ENCODE results near the gene MMP24OS. TPM values are rescaled to one million over a fixed set of nuclear protein-coding genes. Genes with fewer than 3 reads are reported as not detected.

The MMP24OS gene
- total RNA-seq, 1 donor from 2014 or later: 47.9 TPM

DNA sequence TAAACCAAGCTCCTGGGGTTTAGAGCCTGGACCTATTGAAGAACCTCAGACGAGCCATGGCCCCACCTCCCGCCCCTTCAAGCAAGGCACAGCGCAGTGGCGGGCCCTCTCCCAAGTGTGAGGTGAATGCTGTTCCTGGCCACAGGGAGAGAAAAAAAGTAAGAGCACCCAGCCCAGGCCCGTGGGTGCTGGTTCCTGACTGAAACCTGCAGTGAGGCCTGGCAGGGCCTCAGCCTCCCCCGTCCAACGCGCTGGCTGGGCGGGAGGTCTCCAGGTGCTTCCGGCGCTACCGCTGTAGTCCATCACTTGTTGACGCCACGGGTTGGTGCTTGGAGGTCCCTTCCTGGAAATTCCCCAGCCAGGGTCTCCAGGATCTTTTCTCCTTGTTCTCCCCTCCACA is 19.8 kb upstream of the MMP24OS start:
- no peak overlapping the region for H3K4me3 Mint-ChIP-seq
- peaks cover 5% of the 10 kb centered on the region for H3K36me3 Mint-ChIP-seq (ENCODE audit: low read depth)
- no peak for ATAC-seq (ENCODE audit: low read depth)
- CTCF ChIA-PET: no interaction called here
- POLR2A ChIA-PET: interaction anchor here (1.1 kb wide), 1 partner anchor 13 kb away, joined by 4 read pairs; the partner anchor contains the start of gene EIF6
- peaks cover 7% of the 10 kb centered on the region for H3K27me3 Mint-ChIP-seq
- TF ChIP-seq, protein P1, sequence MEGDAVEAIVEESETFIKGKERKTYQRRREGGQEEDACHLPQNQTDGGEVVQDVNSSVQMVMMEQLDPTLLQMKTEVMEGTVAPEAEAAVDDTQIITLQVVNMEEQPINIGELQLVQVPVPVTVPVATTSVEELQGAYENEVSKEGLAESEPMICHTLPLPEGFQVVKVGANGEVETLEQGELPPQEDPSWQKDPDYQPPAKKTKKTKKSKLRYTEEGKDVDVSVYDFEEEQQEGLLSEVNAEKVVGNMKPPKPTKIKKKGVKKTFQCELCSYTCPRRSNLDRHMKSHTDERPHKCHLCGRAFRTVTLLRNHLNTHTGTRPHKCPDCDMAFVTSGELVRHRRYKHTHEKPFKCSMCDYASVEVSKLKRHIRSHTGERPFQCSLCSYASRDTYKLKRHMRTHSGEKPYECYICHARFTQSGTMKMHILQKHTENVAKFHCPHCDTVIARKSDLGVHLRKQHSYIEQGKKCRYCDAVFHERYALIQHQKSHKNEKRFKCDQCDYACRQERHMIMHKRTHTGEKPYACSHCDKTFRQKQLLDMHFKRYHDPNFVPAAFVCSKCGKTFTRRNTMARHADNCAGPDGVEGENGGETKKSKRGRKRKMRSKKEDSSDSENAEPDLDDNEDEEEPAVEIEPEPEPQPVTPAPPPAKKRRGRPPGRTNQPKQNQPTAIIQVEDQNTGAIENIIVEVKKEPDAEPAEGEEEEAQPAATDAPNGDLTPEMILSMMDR (IDR thresholded peaks at IDR 0.05): no peak
- H3K27ac Mint-ChIP-seq: no peak overlapping the region
- DNase-seq: no peak
- intact Hi-C loops (cut with micrococcal nuclease): no loop called here
- H3K4me1 Mint-ChIP-seq: no peaks in the 10 kb centered on the region
- no peaks in the 10 kb centered on the region for H3K9me3 Mint-ChIP-seq

- Mint-ChIP-seq H3K27me3 (peaks cover 10% of the 10 kb centered on the region), H3K27ac (no peak overlapping the region), H3K4me1 (no peaks in the 10 kb centered on the region), H3K9me3 (no peaks in the 10 kb centered on the region), H3K36me3 (ENCODE audit: low read depth) (peaks cover 5% of the 10 kb centered on the region), H3K4me3 (no peak overlapping the region)
- intact Hi-C loops (cut with micrococcal nuclease): no loop called here
- ChIA-PET CTCF (no interaction called here), POLR2A (no interaction called here)
- TF ChIP-seq, protein P1 (IDR thresholded peaks at IDR 0.05): no peak
- no peak for DNase-seq
- ATAC-seq (ENCODE audit: low read depth): no peak
Observed at GRCh38 chr20:35297155-35297554, 19.2 kb upstream of the MMP24OS start.

DNA sequence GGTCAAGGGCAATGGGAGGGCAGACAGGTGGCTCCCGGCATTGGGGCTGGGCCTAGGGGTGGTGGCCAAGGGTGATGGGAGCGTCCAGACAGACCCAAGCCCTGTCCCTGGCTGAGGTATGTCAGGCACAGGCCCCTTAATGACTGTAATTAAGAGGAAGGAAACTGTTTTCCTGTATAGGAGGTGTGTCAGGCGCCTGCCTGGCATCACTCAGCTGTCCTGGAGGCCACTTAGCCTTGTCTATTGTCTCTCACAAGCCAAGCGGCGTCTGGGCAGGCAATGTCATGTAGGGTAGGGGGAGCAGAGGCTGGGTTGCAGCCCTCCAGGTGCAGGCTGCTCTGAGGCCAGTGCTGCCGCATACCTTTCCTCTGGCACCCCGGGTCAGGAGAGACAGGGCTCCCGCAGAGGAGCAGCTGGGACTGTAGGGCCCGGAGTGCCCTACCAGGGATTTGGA is 18.2 kb upstream of the MMP24OS start:
- intact Hi-C loops (cut with micrococcal nuclease): no loop called here
- DNase-seq (no peak), ATAC-seq (ENCODE audit: low read depth) (no peak)
- no peaks in the 10 kb centered on the region for H3K36me3 Mint-ChIP-seq (ENCODE audit: low read depth)
- TF ChIP-seq, protein P1 (IDR thresholded peaks at IDR 0.05): no peak
- no peaks in the 10 kb centered on the region for H3K9me3 Mint-ChIP-seq
- ChIA-PET CTCF (no interaction called here), POLR2A (no interaction called here)
- H3K27ac Mint-ChIP-seq: no peak overlapping the region
- H3K4me1 Mint-ChIP-seq: no peaks in the 10 kb centered on the region
- H3K27me3 Mint-ChIP-seq: peaks cover 10% of the 10 kb centered on the region
- no peak overlapping the region for H3K4me3 Mint-ChIP-seq

DNA sequence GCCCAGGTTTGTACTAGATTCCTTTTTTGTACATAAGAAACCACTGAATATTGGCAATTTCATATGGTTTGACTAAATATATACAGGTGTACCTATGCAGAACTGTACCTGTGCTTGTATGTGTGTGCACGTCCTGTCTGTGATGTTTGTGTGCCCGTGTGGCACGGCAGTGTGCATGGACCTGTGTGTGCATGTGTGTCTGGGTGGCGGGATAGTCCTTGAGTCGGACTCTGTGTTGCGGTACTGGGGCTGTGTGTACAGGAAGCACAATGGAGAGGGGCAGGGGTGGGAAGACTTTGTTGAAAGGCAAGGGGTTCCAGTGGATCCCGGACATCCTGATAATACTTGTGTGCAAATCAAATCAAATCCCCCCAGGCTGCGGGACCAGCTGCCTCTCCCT is 17.8 kb upstream of the MMP24OS start:
- TF ChIP-seq, protein P1 (IDR thresholded peaks at IDR 0.05): no peak
- Mint-ChIP-seq H3K36me3 (ENCODE audit: low read depth) (no peaks in the 10 kb centered on the region), H3K27me3 (peaks cover 10% of the 10 kb centered on the region), H3K27ac (no peak overlapping the region), H3K4me3 (no peak overlapping the region), H3K4me1 (no peaks in the 10 kb centered on the region), H3K9me3 (no peaks in the 10 kb centered on the region)
- no peak for DNase-seq
- intact Hi-C loops (cut with micrococcal nuclease): no loop called here
- no peak for ATAC-seq (ENCODE audit: low read depth)
- ChIA-PET POLR2A (interaction anchor here (0.6 kb wide), 1 partner anchor 81 kb away, joined by 4 read pairs; no protein-coding TSS in a partner anchor), CTCF (interaction anchor here (1.0 kb wide), 1 partner anchor 8 kb away, joined by 3 read pairs; no protein-coding TSS in a partner anchor)

GRCh38 chr20:35295058-35295457 is 17.1 kb upstream of the MMP24OS start:
- Mint-ChIP-seq H3K27ac (no peak overlapping the region), H3K4me1 (no peaks in the 10 kb centered on the region), H3K4me3 (no peak overlapping the region), H3K9me3 (no peaks in the 10 kb centered on the region), H3K36me3 (ENCODE audit: low read depth) (no peaks in the 10 kb centered on the region), H3K27me3 (peaks cover 10% of the 10 kb centered on the region)
- ATAC-seq (ENCODE audit: low read depth) (no peak), DNase-seq (no peak)
- CTCF ChIA-PET: interaction anchor here (1.0 kb wide), 1 partner anchor 9 kb away, joined by 3 read pairs; no protein-coding TSS in a partner anchor
- intact Hi-C loops (cut with micrococcal nuclease): no loop called here
- POLR2A ChIA-PET: no interaction called here
- TF ChIP-seq, protein P1 (IDR thresholded peaks at IDR 0.05): no peak
